IPS-15b (cell line): ENCODE measurements around the gene ANP32B.
"Not testable (repeated sequence)": the region's sequence is repeated elsewhere in the genome, so short reads cannot be mapped to it uniquely, and the experiment has no call there.

Experiments
- H3K27me3 ChIP-seq: one replicate; pipeline ENCODE4 v1.6.1; 2013; ENCODE audit warnings: low read length; ENCODE audit not compliant: control insufficient read depth, insufficient read depth
- H3K36me3 ChIP-seq: one replicate; pipeline ENCODE4 v1.6.1; 2013; ENCODE audit warnings: low read length; ENCODE audit not compliant: control insufficient read depth, insufficient read depth
- H3K4me1 ChIP-seq: one replicate; pipeline ENCODE4 v1.6.1; 2013; ENCODE audit warnings: mild to moderate bottlenecking, low read length; ENCODE audit not compliant: control insufficient read depth, insufficient read depth
- H3K4me3 ChIP-seq: one replicate; pipeline ENCODE4 v1.5.1; 2013; ENCODE audit warnings: low read depth, low read length
- H3K9ac ChIP-seq: one replicate; pipeline ENCODE4 v1.6.1; 2013; ENCODE audit warnings: low read depth, mild to moderate bottlenecking, low read length
- H3K9me3 ChIP-seq: one replicate; pipeline ENCODE4 v1.6.1; 2013; ENCODE audit warnings: mild to moderate bottlenecking, low read length; ENCODE audit not compliant: control insufficient read depth, insufficient read depth

Gene ANP32B

GRCh38 chr9:97982683-97983588 is at the start of gene ANP32B:
Gene ANP32B (plus strand): TSS chr9:97983341. CDS start chr9:97983556, 215 bp downstream.
- peak within 1 kb of the TSS; percentile 84 for H3K9ac ChIP-seq
- H3K36me3 ChIP-seq, result no peaks in the 10 kb centered on the region
- no peaks in the 10 kb centered on the region for H3K4me1 ChIP-seq
- H3K27me3 ChIP-seq, result peaks cover 70% of the 10 kb centered on the region
- no peaks in the 10 kb centered on the region for H3K9me3 ChIP-seq
- H3K4me3 ChIP-seq, result peak within 1 kb of the TSS; percentile 58

- no peaks in the 10 kb centered on the region for H3K9me3 ChIP-seq
- no peak overlapping the region for H3K4me3 ChIP-seq
- H3K36me3 ChIP-seq, result no peaks in the 10 kb centered on the region
- H3K27me3 ChIP-seq, result peaks cover 61% of the 10 kb centered on the region
- no peaks in the 10 kb centered on the region for H3K4me1 ChIP-seq
- no peak overlapping the region for H3K9ac ChIP-seq
Measured at GRCh38 chr9:97934321-97935115, 48.6 kb upstream of the ANP32B start.

- Histone ChIP-seq H3K27me3 (peaks cover 64% of the 10 kb centered on the region), H3K9me3 (no peaks in the 10 kb centered on the region), H3K9ac (no peak overlapping the region), H3K4me3 (no peak overlapping the region), H3K36me3 (no peaks in the 10 kb centered on the region), H3K4me1 (no peaks in the 10 kb centered on the region)
Measured at GRCh38 chr9:97935276-97935675, 47.9 kb upstream of the ANP32B start.

- H3K27me3 ChIP-seq, result peaks cover 65% of the 10 kb centered on the region
- H3K4me3 ChIP-seq, result no peak overlapping the region
Measured at GRCh38 chr9:97936998-97937397, 46.1 kb upstream of the ANP32B start.

GRCh38 chr9:97938081-97938644 is 45.0 kb upstream of the ANP32B start, which contains the start of gene HEMGN:
Gene HEMGN (minus strand): TSS chr9:97938172. CDS start chr9:97938136, 36 bp downstream.
- Histone ChIP-seq H3K27me3 (peaks cover 73% of the 10 kb centered on the region), H3K36me3 (no peaks in the 10 kb centered on the region), H3K4me3 (no peak within 1 kb of the TSS), H3K9me3 (no peaks in the 10 kb centered on the region), H3K9ac (no peak within 1 kb of the TSS), H3K4me1 (no peaks in the 10 kb centered on the region)

More at GRCh38 chr9:97936998-97937397, 46.1 kb upstream of the ANP32B start:
- no peaks in the 10 kb centered on the region for H3K36me3 ChIP-seq
- no peaks in the 10 kb centered on the region for H3K4me1 ChIP-seq
- no peaks in the 10 kb centered on the region for H3K9me3 ChIP-seq
- H3K9ac ChIP-seq, result no peak overlapping the region

- Histone ChIP-seq H3K4me1 (no peaks in the 10 kb centered on the region), H3K9me3 (no peaks in the 10 kb centered on the region), H3K9ac (no peak overlapping the region), H3K27me3 (peaks cover 84% of the 10 kb centered on the region), H3K4me3 (no peak overlapping the region), H3K36me3 (no peaks in the 10 kb centered on the region)
Measured at GRCh38 chr9:97940233-97940632, 42.9 kb upstream of the ANP32B start.

GRCh38 chr9:97940741-97941140 is 42.4 kb upstream of the ANP32B start:
- Histone ChIP-seq H3K4me3 (no peak overlapping the region), H3K9ac (no peak overlapping the region), H3K9me3 (no peaks in the 10 kb centered on the region), H3K4me1 (no peaks in the 10 kb centered on the region), H3K27me3 (peaks cover 79% of the 10 kb centered on the region), H3K36me3 (no peaks in the 10 kb centered on the region)

- Histone ChIP-seq H3K9me3 (no peaks in the 10 kb centered on the region), H3K4me3 (no peak overlapping the region), H3K9ac (no peak overlapping the region), H3K27me3 (peaks cover 73% of the 10 kb centered on the region), H3K4me1 (no peaks in the 10 kb centered on the region), H3K36me3 (no peaks in the 10 kb centered on the region)
Measured at GRCh38 chr9:97941323-97941722, 41.8 kb upstream of the ANP32B start.

GRCh38 chr9:97943308-97943855 is 39.8 kb upstream of the ANP32B start:
- H3K9ac ChIP-seq, result no peak overlapping the region

GRCh38 chr9:97944612-97945011 is 38.5 kb upstream of the ANP32B start:
- Histone ChIP-seq H3K9me3 (no peaks in the 10 kb centered on the region), H3K36me3 (no peaks in the 10 kb centered on the region), H3K4me3 (no peak overlapping the region), H3K9ac (no peak overlapping the region), H3K4me1 (no peaks in the 10 kb centered on the region), H3K27me3 (peaks cover 52% of the 10 kb centered on the region)

More at GRCh38 chr9:97943308-97943855, 39.8 kb upstream of the ANP32B start:
- H3K4me1 ChIP-seq, result no peaks in the 10 kb centered on the region
- peaks cover 63% of the 10 kb centered on the region for H3K27me3 ChIP-seq
- H3K9me3 ChIP-seq, result no peaks in the 10 kb centered on the region
- no peaks in the 10 kb centered on the region for H3K36me3 ChIP-seq
- no peak overlapping the region for H3K4me3 ChIP-seq

- H3K4me3 ChIP-seq, H3K9me3 ChIP-seq, H3K9ac ChIP-seq, H3K36me3 ChIP-seq, H3K4me1 ChIP-seq: not testable (repeated sequence)
- peaks cover 43% of the 10 kb centered on the region for H3K27me3 ChIP-seq
Measured at GRCh38 chr9:97945470-97945869, 37.7 kb upstream of the ANP32B start.
